Sigmoid colon (tissue), 7 donors: ENCODE results near the gene LRRTM4. TPM values are rescaled to one million over a fixed set of nuclear protein-coding genes. Genes with fewer than 3 reads are reported as not detected.

Source experiments
- DNase-seq: peaks from one replicate; pipeline ENCODE4 v3.0.0-alpha.2; 2019
- H3K27ac ChIP-seq, 4 donors: fragments of 200-600 bp; sonication (generic); one replicate each; pipeline ENCODE4 v1.5.1; 2016 to 2019; ENCODE audit warnings: mild to moderate bottlenecking in 1 of 4
- H3K27me3 ChIP-seq, 3 donors: fragments of 200-600 bp; sonication (generic); one replicate each; pipeline ENCODE4 v1.5.1; 2019; ENCODE audit warnings: mild to moderate bottlenecking in 1 of 3
- H3K36me3 ChIP-seq, 4 donors: fragments of 200-600 bp; sonication (generic); one replicate each; pipeline ENCODE4 v1.5.1; 2016 to 2019
- H3K4me1 ChIP-seq, 4 donors: fragments of 200-600 bp; sonication (generic); one replicate each; pipeline ENCODE4 v1.5.1; 2017 to 2019
- H3K4me3 ChIP-seq, 4 donors: fragments of 200-600 bp; sonication (generic); one replicate each; pipeline ENCODE4 v1.5.1; 2017 to 2019; ENCODE audit warnings: mild to moderate bottlenecking in 2 of 4, moderate library complexity in 1 of 4
- H3K9me3 ChIP-seq, 4 donors: fragments of 200-600 bp in 3 of 4; sonication (generic) in 3 of 4; one replicate each; pipeline versions ENCODE4 v1.5.1 to v1.6.1; 2013 to 2019
- CTCF ChIP-seq, 4 experiments: fragments of 450-650 bp in 3 of 4; fragments of 200-600 bp in 1 of 4; IDR thresholded peaks; one replicate each; pipeline ENCODE4 v1.5.1; 2016 to 2019; ENCODE audit warnings: antibody characterized with exemption in 4 of 4, mild to moderate bottlenecking in 3 of 4, moderate library complexity in 2 of 4
- EP300 ChIP-seq, 4 donors: sonication (generic); formaldehyde crosslinking; IDR thresholded peaks; one replicate each; pipeline ENCODE4 v1.6.1; 2017; ENCODE audit warnings: antibody characterized with exemption in 4 of 4
- POLR2A ChIP-seq, 2 donors: fragments of 450-650 bp; IDR thresholded peaks; one replicate each; pipeline ENCODE4 v1.6.1; 2016; ENCODE audit warnings: antibody characterized with exemption in 2 of 2, mild to moderate bottlenecking in 2 of 2, moderate library complexity in 2 of 2
- POLR2AphosphoS5 ChIP-seq, 4 donors: sonication (generic); formaldehyde crosslinking; IDR thresholded peaks; one replicate each; pipeline ENCODE4 v1.6.1; 2017; ENCODE audit warnings: antibody characterized with exemption in 4 of 4
- WGBS, 2 donors: extraction: QIAGEN DNeasy Blood & Tissue Kit; methylation state at CpG; one replicate each; pipeline ENCODE4 v1.1.7; 2013; 5-methylcytosine and 5-hydroxymethylcytosine counted together
- intact Hi-C: fragments of 100-400 bp; cut with DNase I; formaldehyde crosslinking; loops from one replicate; pipeline ENCODE4 v1.15.1; 2023
- polyA plus RNA-seq, 3 donors: library from polyadenylated mRNA; stranded (reverse); fragments of 200-250 nt; gene quantifications; one replicate each; pipeline ENCODE4 v1.2.3, GENCODE V29; 2013
- total RNA-seq, 4 donors: library from RNA; depleted of rRNA; stranded (reverse); fragments of >200 nt; gene quantifications; one replicate each; pipeline ENCODE4 v1.1.0, GENCODE V29; 2016
- donor health status: healthy with polysubstance abuse.
- donor health status: Bipolar disorder and iron deficiency.
- donor health status: healthy.

Gene LRRTM4
- total and polyA plus RNA-seq, 7 donors = 0.17 to 1.1 (median 0.55) TPM; not detected in 2

- intact Hi-C loops = no loop called here
- no peaks in the 10 kb centered on the region for H3K36me3 ChIP-seq
- H3K9me3 ChIP-seq = no peaks in the 10 kb centered on the region
- no peak overlapping the region for H3K27ac ChIP-seq
- TF ChIP-seq EP300 (IDR thresholded peaks at IDR 0.05) (no peak), CTCF (IDR thresholded peaks at IDR 0.05) (no peak), POLR2AphosphoS5 (IDR thresholded peaks at IDR 0.05) (no peak), POLR2A (IDR thresholded peaks at IDR 0.05) (no peak)
- WGBS, 2 donors = 78 to 89% methylated on average over 3 of the region's 3 CpGs
- H3K4me3 ChIP-seq = no peak overlapping the region
- DNase-seq = no peak
- H3K4me1 ChIP-seq = no peaks in the 10 kb centered on the region
- H3K27me3 ChIP-seq = no peaks in the 10 kb centered on the region
Observed at GRCh38 chr2:77156599-77156998, 365.6 kb downstream of the LRRTM4 start.

GRCh38 chr2:77155511-77155910, 366.7 kb downstream of the LRRTM4 start:
- no peak for DNase-seq
- H3K36me3 ChIP-seq = no peaks in the 10 kb centered on the region
- no peak overlapping the region for H3K4me3 ChIP-seq
- no peaks in the 10 kb centered on the region for H3K9me3 ChIP-seq
- no peak for TF ChIP-seq POLR2A (IDR thresholded peaks at IDR 0.05)
- no peak for TF ChIP-seq POLR2AphosphoS5 (IDR thresholded peaks at IDR 0.05)
- TF ChIP-seq EP300 (IDR thresholded peaks at IDR 0.05) = no peak
- no peak for TF ChIP-seq CTCF (IDR thresholded peaks at IDR 0.05)
- intact Hi-C loops = no loop called here
- H3K4me1 ChIP-seq = no peaks in the 10 kb centered on the region
- 83 to 85% methylated on average over 1 of the region's 1 CpG for WGBS, 2 donors
- no peak overlapping the region for H3K27ac ChIP-seq
- H3K27me3 ChIP-seq = no peaks in the 10 kb centered on the region

- Histone ChIP-seq H3K9me3 (no peaks in the 10 kb centered on the region), H3K36me3 (no peaks in the 10 kb centered on the region), H3K27ac (no peak overlapping the region), H3K4me3 (no peak overlapping the region), H3K4me1 (no peaks in the 10 kb centered on the region), H3K27me3 (no peaks in the 10 kb centered on the region)
- 74 to 87% methylated on average over 1 of the region's 1 CpG for WGBS, 2 donors
- TF ChIP-seq CTCF (IDR thresholded peaks at IDR 0.05) (no peak), EP300 (IDR thresholded peaks at IDR 0.05) (no peak), POLR2A (IDR thresholded peaks at IDR 0.05) (no peak), POLR2AphosphoS5 (IDR thresholded peaks at IDR 0.05) (no peak)
- DNase-seq = no peak
- intact Hi-C loops = no loop called here
Observed at GRCh38 chr2:77149565-77149964, 372.6 kb downstream of the LRRTM4 start.

- WGBS, 2 donors = 71 to 75% methylated on average over 2 of the region's 2 CpGs
- no peak overlapping the region for H3K27ac ChIP-seq
- DNase-seq = no peak
- no peak for TF ChIP-seq CTCF (IDR thresholded peaks at IDR 0.05)
- TF ChIP-seq EP300 (IDR thresholded peaks at IDR 0.05) = no peak
- no peak for TF ChIP-seq POLR2AphosphoS5 (IDR thresholded peaks at IDR 0.05)
- no peak for TF ChIP-seq POLR2A (IDR thresholded peaks at IDR 0.05)
- H3K4me1 ChIP-seq = no peaks in the 10 kb centered on the region
- no peaks in the 10 kb centered on the region for H3K36me3 ChIP-seq
- H3K4me3 ChIP-seq = no peak overlapping the region
- intact Hi-C loops = no loop called here
- H3K9me3 ChIP-seq = no peaks in the 10 kb centered on the region
- H3K27me3 ChIP-seq = no peaks in the 10 kb centered on the region
Observed at GRCh38 chr2:77147153-77147552, 375.0 kb downstream of the LRRTM4 start.

GRCh38 chr2:77144772-77145171, 377.4 kb downstream of the LRRTM4 start:
- no peaks in the 10 kb centered on the region for H3K36me3 ChIP-seq
- no peaks in the 10 kb centered on the region for H3K4me1 ChIP-seq
- no peaks in the 10 kb centered on the region for H3K9me3 ChIP-seq
- no peak overlapping the region for H3K27ac ChIP-seq
- H3K4me3 ChIP-seq = no peak overlapping the region
- intact Hi-C loops = no loop called here
- DNase-seq = no peak
- no peaks in the 10 kb centered on the region for H3K27me3 ChIP-seq
- no peak for TF ChIP-seq POLR2AphosphoS5 (IDR thresholded peaks at IDR 0.05)
- TF ChIP-seq POLR2A (IDR thresholded peaks at IDR 0.05) = no peak
- no peak for TF ChIP-seq CTCF (IDR thresholded peaks at IDR 0.05)
- no peak for TF ChIP-seq EP300 (IDR thresholded peaks at IDR 0.05)
